ENCODE results near the gene KRTAP9-7. TPM values are rescaled to one million over a fixed set of nuclear protein-coding genes. Genes with fewer than 3 reads are reported as not detected.
"Not testable (repeated sequence)": the region's sequence is repeated elsewhere in the genome, so short reads cannot be mapped to it uniquely, and the experiment has no call there.

Gene KRTAP9-7
- total RNA-seq, 2 experiments from 2014 or later, result not detected

GRCh38 chr17:41231731-41232130, 43.8 kb upstream of the KRTAP9-7 start:
- Histone ChIP-seq H3K27ac (ENCODE audit: low read depth in 1 of 2, low read length in 2 of 2) (no peak overlapping the region), H3K4me3 (ENCODE audit: low read length) (no peak overlapping the region), H3K4me1 (ENCODE audit: insufficient read depth, low read length) (no peaks in the 10 kb centered on the region), H3K36me3 (ENCODE audit: insufficient read depth, low read length) (no peaks in the 10 kb centered on the region), H3K9me3 (ENCODE audit: control insufficient read depth in 1 of 2, insufficient read depth in 1 of 2, low read length in 2 of 2) (no peaks in the 10 kb centered on the region), H3K27me3 (ENCODE audit: control insufficient read depth in 1 of 2, insufficient read depth in 2 of 2, low read length in 2 of 2) (no peaks in the 10 kb centered on the region)
- H3K36me3 Mint-ChIP-seq (ENCODE audit: low read depth), result no peaks in the 10 kb centered on the region
- ChIA-PET POLR2A (no interaction called here), CTCF (no interaction called here)
- H3K27me3 Mint-ChIP-seq, result peaks cover 27% of the 10 kb centered on the region
- H3K4me3 Mint-ChIP-seq, result no peak overlapping the region
- intact Hi-C loops (cut with DNase I, micrococcal nuclease), result loop anchor here in 1 of 2 experiments (5.0 kb wide), 1 partner anchor 91 kb away; no protein-coding TSS in a partner anchor
- no peaks in the 10 kb centered on the region for H3K4me1 Mint-ChIP-seq (ENCODE audit: low read depth)
- ATAC-seq (ENCODE audit: poor library complexity), result no peak
- no peak overlapping the region for H3K27ac Mint-ChIP-seq
- H3K9me3 Mint-ChIP-seq, result no peaks in the 10 kb centered on the region
- DNase-seq, result no peak
- no peak for TF ChIP-seq CTCF (IDR thresholded peaks at IDR 0.05)

DNA sequence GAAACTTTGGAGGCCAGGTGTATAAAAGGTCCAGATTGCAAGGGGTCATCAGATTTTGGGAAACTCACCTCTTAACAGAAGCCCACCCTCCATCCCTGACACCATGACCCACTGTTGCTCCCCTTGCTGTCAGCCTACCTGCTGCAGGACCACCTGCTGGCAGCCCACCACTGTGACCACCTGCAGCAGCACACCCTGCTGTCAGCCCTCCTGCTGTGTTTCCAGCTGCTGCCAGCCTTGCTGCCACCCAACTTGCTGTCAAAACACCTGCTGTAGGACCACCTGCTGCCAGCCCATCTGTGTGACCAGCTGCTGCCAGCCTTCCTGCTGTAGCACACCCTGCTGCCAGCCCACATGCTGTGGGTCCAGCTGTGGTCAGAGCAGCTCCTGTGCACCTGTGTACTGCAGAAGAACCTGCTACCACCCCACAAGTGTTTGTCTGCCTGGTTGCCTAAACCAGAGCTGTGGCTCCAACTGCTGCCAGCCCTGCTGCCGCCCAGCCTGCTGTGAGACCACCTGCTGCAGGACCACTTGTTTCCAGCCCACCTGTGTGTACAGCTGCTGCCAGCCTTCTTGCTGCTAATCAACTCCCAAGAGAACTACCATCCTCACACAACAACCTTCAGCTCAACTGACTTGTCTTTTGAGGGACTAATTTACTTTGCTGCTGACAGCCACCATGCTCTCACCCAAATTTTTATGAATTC, 42.9 kb upstream of the KRTAP9-7 start, which contains the start of gene KRTAP9-3:
KRTAP9-3 (plus strand) TSS at position 51 of the 707 bp plus-strand sequence; CDS start at position 104, 53 bp downstream.
- H3K36me3 ChIP-seq (ENCODE audit: insufficient read depth, low read length); H3K9me3 Mint-ChIP-seq; POLR2A ChIA-PET; H3K27me3 ChIP-seq (ENCODE audit: control insufficient read depth in 1 of 2, insufficient read depth in 2 of 2, low read length in 2 of 2); ATAC-seq (ENCODE audit: poor library complexity); H3K36me3 Mint-ChIP-seq (ENCODE audit: low read depth); H3K27ac ChIP-seq (ENCODE audit: low read depth in 1 of 2, low read length in 2 of 2); H3K4me1 ChIP-seq (ENCODE audit: insufficient read depth, low read length); H3K4me1 Mint-ChIP-seq (ENCODE audit: low read depth); H3K4me3 Mint-ChIP-seq; H3K9me3 ChIP-seq (ENCODE audit: control insufficient read depth in 1 of 2, insufficient read depth in 1 of 2, low read length in 2 of 2); DNase-seq; H3K27ac Mint-ChIP-seq; CTCF ChIA-PET; H3K4me3 ChIP-seq (ENCODE audit: low read length): not testable (repeated sequence)
- intact Hi-C loops (cut with DNase I, micrococcal nuclease), result loop anchor here in 1 of 2 experiments (5.0 kb wide), 1 partner anchor 90 kb away; no protein-coding TSS in a partner anchor
- peaks cover 27% of the 10 kb centered on the region for H3K27me3 Mint-ChIP-seq

- H3K27ac ChIP-seq (ENCODE audit: low read depth in 1 of 2, low read length in 2 of 2); H3K36me3 Mint-ChIP-seq (ENCODE audit: low read depth); H3K4me3 Mint-ChIP-seq: not testable (repeated sequence)
These were observed 38.4 kb upstream of the KRTAP9-7 start for GRCh38 chr17:41237116-41237515.

GRCh38 chr17:41237949-41238437, 37.5 kb upstream of the KRTAP9-7 start, which contains the start of gene KRTAP9-8:
TSS of gene KRTAP9-8 (plus strand) at chr17:41237999. CDS start at chr17:41238052, 53 bp downstream.
- H3K4me1 Mint-ChIP-seq (ENCODE audit: low read depth); H3K27ac ChIP-seq (ENCODE audit: low read depth in 1 of 2, low read length in 2 of 2); intact Hi-C loops (cut with DNase I, micrococcal nuclease); H3K9me3 Mint-ChIP-seq; H3K4me3 ChIP-seq (ENCODE audit: low read length); H3K36me3 Mint-ChIP-seq (ENCODE audit: low read depth); ATAC-seq (ENCODE audit: poor library complexity); H3K27ac Mint-ChIP-seq; CTCF ChIA-PET; DNase-seq; H3K9me3 ChIP-seq (ENCODE audit: control insufficient read depth in 1 of 2, insufficient read depth in 1 of 2, low read length in 2 of 2); POLR2A ChIA-PET; H3K27me3 ChIP-seq (ENCODE audit: control insufficient read depth in 1 of 2, insufficient read depth in 2 of 2, low read length in 2 of 2); H3K36me3 ChIP-seq (ENCODE audit: insufficient read depth, low read length); H3K4me1 ChIP-seq (ENCODE audit: insufficient read depth, low read length); H3K4me3 Mint-ChIP-seq: not testable (repeated sequence)
- peaks cover 28% of the 10 kb centered on the region for H3K27me3 Mint-ChIP-seq

More at GRCh38 chr17:41237116-41237515, 38.4 kb upstream of the KRTAP9-7 start:
- H3K9me3 Mint-ChIP-seq; H3K4me1 Mint-ChIP-seq (ENCODE audit: low read depth); H3K9me3 ChIP-seq (ENCODE audit: control insufficient read depth in 1 of 2, insufficient read depth in 1 of 2, low read length in 2 of 2); H3K4me1 ChIP-seq (ENCODE audit: insufficient read depth, low read length); H3K4me3 ChIP-seq (ENCODE audit: low read length); POLR2A ChIA-PET; DNase-seq; H3K27ac Mint-ChIP-seq; H3K36me3 ChIP-seq (ENCODE audit: insufficient read depth, low read length); ATAC-seq (ENCODE audit: poor library complexity); H3K27me3 ChIP-seq (ENCODE audit: control insufficient read depth in 1 of 2, insufficient read depth in 2 of 2, low read length in 2 of 2); CTCF ChIA-PET; intact Hi-C loops (cut with DNase I, micrococcal nuclease): not testable (repeated sequence)
- H3K27me3 Mint-ChIP-seq, result peaks cover 25% of the 10 kb centered on the region

DNA sequence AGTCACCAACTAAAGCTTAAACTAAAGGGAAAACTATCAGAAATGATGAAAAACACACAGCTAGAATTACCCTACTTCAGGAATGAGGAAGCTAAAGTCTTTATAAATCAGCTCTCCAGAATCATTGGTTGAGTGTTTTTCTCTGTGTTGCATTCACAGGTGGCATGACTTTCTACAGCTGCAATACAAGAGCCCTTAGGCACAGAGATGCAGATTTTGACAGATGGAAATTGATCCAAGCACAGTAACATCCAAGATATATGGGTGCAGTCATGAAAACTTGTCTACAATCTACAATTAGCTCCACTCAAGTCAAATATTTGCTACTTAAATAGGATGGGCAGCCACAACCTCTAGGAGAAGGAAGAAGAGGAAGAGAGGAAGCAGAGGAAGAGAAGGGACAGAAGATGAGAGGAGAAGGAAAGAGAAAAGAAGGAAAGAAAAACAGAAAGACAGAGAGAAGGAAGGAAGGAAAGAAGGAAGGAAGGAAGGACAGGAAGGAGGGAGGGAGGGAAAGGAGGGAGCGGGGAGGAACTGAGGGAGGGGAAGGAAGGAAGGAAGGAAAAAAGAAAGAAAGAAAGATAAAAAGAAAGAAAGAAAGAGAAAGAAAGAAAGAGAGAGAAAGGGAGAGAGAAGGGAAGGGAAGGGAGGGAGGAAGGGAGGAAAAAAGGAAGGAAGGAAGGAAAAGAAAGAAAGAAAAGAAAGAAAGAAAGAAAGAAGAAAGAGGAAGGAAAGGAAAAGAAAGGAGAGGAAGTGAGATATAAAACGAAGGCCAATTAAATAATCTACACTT, 28.3 kb upstream of the KRTAP9-7 start:
- H3K4me3 Mint-ChIP-seq; ATAC-seq (ENCODE audit: poor library complexity); H3K4me1 ChIP-seq (ENCODE audit: insufficient read depth, low read length); H3K9me3 ChIP-seq (ENCODE audit: control insufficient read depth in 1 of 2, insufficient read depth in 1 of 2, low read length in 2 of 2); H3K27me3 ChIP-seq (ENCODE audit: control insufficient read depth in 1 of 2, insufficient read depth in 2 of 2, low read length in 2 of 2); intact Hi-C loops (cut with DNase I, micrococcal nuclease); H3K27ac Mint-ChIP-seq; H3K36me3 Mint-ChIP-seq (ENCODE audit: low read depth); H3K36me3 ChIP-seq (ENCODE audit: insufficient read depth, low read length); CTCF ChIA-PET; H3K4me3 ChIP-seq (ENCODE audit: low read length); POLR2A ChIA-PET; H3K4me1 Mint-ChIP-seq (ENCODE audit: low read depth); DNase-seq; H3K9me3 Mint-ChIP-seq; H3K27ac ChIP-seq (ENCODE audit: low read depth in 1 of 2, low read length in 2 of 2); H3K27me3 Mint-ChIP-seq: not testable (repeated sequence)

DNA sequence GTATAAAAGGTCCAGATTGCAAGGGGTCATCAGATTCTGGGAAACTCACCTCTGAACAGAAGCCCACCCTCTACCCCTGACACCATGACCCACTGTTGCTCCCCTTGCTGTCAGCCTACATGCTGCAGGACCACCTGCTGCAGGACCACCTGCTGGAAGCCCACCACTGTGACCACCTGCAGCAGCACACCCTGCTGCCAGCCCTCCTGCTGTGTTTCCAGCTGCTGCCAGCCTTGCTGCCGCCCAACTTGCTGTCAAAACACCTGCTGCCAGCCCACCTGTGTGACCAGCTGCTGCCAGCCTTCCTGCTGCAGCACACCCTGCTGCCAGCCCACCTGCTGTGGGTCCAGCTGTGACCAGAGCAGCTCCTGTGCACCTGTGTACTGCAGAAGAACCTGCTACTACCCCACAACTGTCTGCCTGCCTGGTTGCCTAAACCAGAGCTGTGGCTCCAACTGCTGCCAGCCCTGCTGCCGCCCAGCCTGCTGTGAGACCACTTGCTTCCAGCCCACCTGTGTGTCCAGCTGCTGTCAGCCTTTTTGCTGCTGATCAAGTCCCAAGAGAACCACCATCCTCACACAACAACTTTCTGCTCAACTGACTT, 25.8 kb upstream of the KRTAP9-7 start, which contains the start of gene KRTAP9-4:
KRTAP9-4 (plus strand) TSS at position 51 of the 604 bp plus-strand sequence; CDS start at position 85, 34 bp downstream.
- H3K27ac ChIP-seq (ENCODE audit: low read depth in 1 of 2, low read length in 2 of 2); H3K27me3 ChIP-seq (ENCODE audit: control insufficient read depth in 1 of 2, insufficient read depth in 2 of 2, low read length in 2 of 2); H3K4me1 Mint-ChIP-seq (ENCODE audit: low read depth); H3K4me1 ChIP-seq (ENCODE audit: insufficient read depth, low read length); CTCF ChIA-PET; DNase-seq; H3K36me3 Mint-ChIP-seq (ENCODE audit: low read depth); H3K4me3 Mint-ChIP-seq; ATAC-seq (ENCODE audit: poor library complexity); H3K27ac Mint-ChIP-seq; POLR2A ChIA-PET; H3K9me3 Mint-ChIP-seq; H3K27me3 Mint-ChIP-seq; H3K36me3 ChIP-seq (ENCODE audit: insufficient read depth, low read length); H3K4me3 ChIP-seq (ENCODE audit: low read length); H3K9me3 ChIP-seq (ENCODE audit: control insufficient read depth in 1 of 2, insufficient read depth in 1 of 2, low read length in 2 of 2): not testable (repeated sequence)
- intact Hi-C loops (cut with DNase I, micrococcal nuclease), result loop anchor here in 1 of 2 experiments (5.0 kb wide), 1 partner anchor 43 kb away; no protein-coding TSS in a partner anchor
